HG02938 (cell line): ENCODE data around the gene ADNP2.
"Not testable (repeated sequence)": the region's sequence is repeated elsewhere in the genome, so short reads cannot be mapped to it uniquely, and the experiment has no call there.

Experiments
- ATAC-seq: cut with Tn5 transposase; IDR thresholded peaks from one replicate; pipeline ENCODE4 v1.9.1; 2021; ENCODE audit warnings: mild to moderate bottlenecking, moderate library complexity; ENCODE audit not compliant: unreplicated experiment

Gene ADNP2

GRCh38 chr18:80145196-80145804 is 36.2 kb downstream of the ADNP2 start:
- no peak for ATAC-seq

GRCh38 chr18:80147037-80147417 is 38.0 kb downstream of the ADNP2 start:
- ATAC-seq = no peak

- ATAC-seq = peak; percentile 83
Measured at GRCh38 chr18:80147418-80148325, 38.6 kb downstream of the ADNP2 start.

GRCh38 chr18:80148326-80149199 is 39.5 kb downstream of the ADNP2 start:
- ATAC-seq = no peak

GRCh38 chr18:80149667-80150066 is 40.6 kb downstream of the ADNP2 start:
- no peak for ATAC-seq

- peak; percentile 64 for ATAC-seq
Measured at GRCh38 chr18:80154293-80154692, 45.2 kb downstream of the ADNP2 start.

- ATAC-seq = no peak
Measured at GRCh38 chr18:80157708-80158343, 48.8 kb downstream of the ADNP2 start.

- no peak for ATAC-seq
Measured at GRCh38 chr18:80158365-80158764, 49.3 kb downstream of the ADNP2 start.

GRCh38 chr18:80159713-80160636 is 50.9 kb downstream of the ADNP2 start:
- no peak for ATAC-seq

- ATAC-seq = no peak
Measured at GRCh38 chr18:80161781-80162417, 52.8 kb downstream of the ADNP2 start.

- ATAC-seq = no peak
Measured at GRCh38 chr18:80163183-80163582, 54.1 kb downstream of the ADNP2 start.

- not testable (repeated sequence) for ATAC-seq
Measured at GRCh38 chr18:80164727-80165355, 55.8 kb downstream of the ADNP2 start.

- ATAC-seq = no peak
Measured at GRCh38 chr18:80166240-80166639, 57.2 kb downstream of the ADNP2 start.

GRCh38 chr18:80166725-80167124 is 57.7 kb downstream of the ADNP2 start:
- ATAC-seq = no peak

- no peak for ATAC-seq
Measured at GRCh38 chr18:80167331-80167730, 58.3 kb downstream of the ADNP2 start.

GRCh38 chr18:80167931-80168330 is 58.9 kb downstream of the ADNP2 start:
- ATAC-seq = no peak

GRCh38 chr18:80168346-80168745 is 59.3 kb downstream of the ADNP2 start:
- no peak for ATAC-seq

- ATAC-seq = no peak
Measured at GRCh38 chr18:80168982-80169381, 59.9 kb downstream of the ADNP2 start.

GRCh38 chr18:80169607-80170006 is 60.5 kb downstream of the ADNP2 start:
- no peak for ATAC-seq
